Endothelial cell of umbilical vein (primary cell): Measurements from ENCODE around the gene WARS2. TPM values are rescaled to one million over a fixed set of nuclear protein-coding genes. Genes with fewer than 3 reads are reported as not detected.

Experiments used
- BruUV-seq: library from RNA; stranded (reverse); fragments of 400-500 nt; replicated peaks from 2 replicates; lab custom pipeline; 2021; lab: Mats Ljungman, UMichigan
- CTCF ChIA-PET: fragments of 300-600, 350-600 bp; sonication (Branson Sonifier 250); formaldehyde crosslinking; loops from one replicate; lab custom pipeline; 2021; ENCODE audit warnings: antibody characterized with exemption, inconsistent platforms; lab: Charles Lee
- POLR2A ChIA-PET: fragments of 300-600, 350-600 bp; sonication (Branson Sonifier 250); formaldehyde crosslinking; loops from one replicate; lab custom pipeline; 2021; ENCODE audit warnings: antibody characterized with exemption, inconsistent platforms; lab: Charles Lee
- DNase-seq: peaks from one replicate; pipeline ENCODE4 v3.0.0-alpha.2; 2011; ENCODE audit warnings: low read depth, low spot score
- FAIRE-seq: peaks from 2 replicates; lab custom pipeline; 2011; peaks lifted over from hg19 to GRCh38; lab: Jason Lieb, UNC
- H2AFZ ChIP-seq: 2 replicates; pipeline ENCODE4 v1.6.0; 2012; ENCODE audit warnings: low read depth, low read length, control low read depth, inconsistent platforms
- H3K27ac ChIP-seq: 2 replicates; pipeline ENCODE4 v1.5.1; 2011; ENCODE audit warnings: low read depth, mild to moderate bottlenecking, control low read depth, low read length, moderate library complexity; ENCODE audit not compliant: insufficient read depth
- H3K27me3 ChIP-seq, 2 experiments: 2 replicates each; pipeline versions ENCODE4 v1.6.0 to v1.6.1; 2011; ENCODE audit warnings: low read length in 2 of 2, mixed read lengths in 1 of 2; ENCODE audit not compliant: control insufficient read depth in 2 of 2, insufficient read depth in 2 of 2
- H3K36me3 ChIP-seq, 2 experiments: 2 replicates in 1 of 2; 3 replicates in 1 of 2; pipeline ENCODE4 v1.5.1; 2011; ENCODE audit warnings: low read length in 2 of 2, mild to moderate bottlenecking in 1 of 2, moderate library complexity in 1 of 2; ENCODE audit not compliant: control insufficient read depth in 2 of 2, insufficient read depth in 2 of 2; ENCODE audit errors: extremely low read depth in 1 of 2
- H3K4me1 ChIP-seq: 3 replicates; pipeline ENCODE4 v1.5.1; 2011; ENCODE audit warnings: mild to moderate bottlenecking, low read length; ENCODE audit not compliant: control insufficient read depth, insufficient read depth; ENCODE audit errors: extremely low read depth
- H3K4me2 ChIP-seq: 2 replicates; pipeline ENCODE4 v1.6.1; 2011; ENCODE audit warnings: low read length, control low read depth, mixed read lengths; ENCODE audit not compliant: insufficient read depth
- H3K4me3 ChIP-seq, 3 experiments: fragments of 200-600 bp in 1 of 3; sonication (generic), shearing (Covaris generic) in 1 of 3; replicated peaks in 1 of 3; 2 replicates each; pipeline ENCODE4 v1.5.1; 2011 to 2016; ENCODE audit warnings: control low read depth in 3 of 3, low read length in 3 of 3, mild to moderate bottlenecking in 2 of 3, inconsistent platforms in 1 of 3, low read depth in 1 of 3, moderate library complexity in 1 of 3; ENCODE audit not compliant: insufficient read depth in 1 of 3
- H3K79me2 ChIP-seq: 2 replicates; pipeline ENCODE4 v1.6.0; 2012; ENCODE audit warnings: low read length, inconsistent platforms; ENCODE audit not compliant: control insufficient read depth, insufficient read depth
- H3K9ac ChIP-seq: replicated peaks from 2 replicates; pipeline ENCODE3; 2011; ENCODE audit warnings: low read length, control low read depth; ENCODE audit not compliant: insufficient read depth; ENCODE audit errors: extremely low read depth
- H3K9me1 ChIP-seq: replicated peaks from 3 replicates; pipeline ENCODE4 v1.6.0; 2011; ENCODE audit warnings: mild to moderate bottlenecking, low read length; ENCODE audit not compliant: control insufficient read depth, insufficient read depth; ENCODE audit errors: extremely low read depth
- H3K9me3 ChIP-seq: replicated peaks from 2 replicates; pipeline ENCODE4 v1.5.1; 2012; ENCODE audit warnings: low read length, inconsistent platforms; ENCODE audit not compliant: control insufficient read depth, insufficient read depth
- H4K20me1 ChIP-seq: replicated peaks from 2 replicates; pipeline ENCODE3; 2011; ENCODE audit warnings: mild to moderate bottlenecking, low read length; ENCODE audit not compliant: control insufficient read depth, insufficient read depth; ENCODE audit errors: extremely low read depth
- CTCF ChIP-seq, 2 donors: IDR thresholded peaks; 1 replicate in 1 of 2; 2 replicates in 1 of 2; pipeline ENCODE4 v1.5.1; 2011; ENCODE audit warnings: low read length in 2 of 2, mild to moderate bottlenecking in 2 of 2, moderate library complexity in 2 of 2, control low read depth in 1 of 2, inconsistent platforms in 1 of 2, low read depth in 1 of 2; ENCODE audit not compliant: insufficient read depth in 1 of 2; ENCODE audit errors: extremely low read depth in 1 of 2
- EZH2 ChIP-seq: IDR thresholded peaks from 2 replicates; pipeline ENCODE4 v1.6.1; 2012; ENCODE audit warnings: borderline replicate concordance, low read depth, mild to moderate bottlenecking, moderate library complexity, low read length, inconsistent platforms; ENCODE audit not compliant: severe bottlenecking
- FOS ChIP-seq: IDR thresholded peaks from 2 replicates; pipeline ENCODE4 v1.6.1; 2011; ENCODE audit warnings: mild to moderate bottlenecking, low read length, moderate library complexity, borderline replicate concordance; ENCODE audit not compliant: insufficient read depth
- GATA2 ChIP-seq: IDR thresholded peaks from 2 replicates; pipeline ENCODE4 v1.7.0; 2011; ENCODE audit warnings: low read depth, mild to moderate bottlenecking, moderate library complexity, mixed read lengths, low read length; ENCODE audit not compliant: insufficient read length, insufficient read depth
- JUN ChIP-seq: IDR thresholded peaks from 2 replicates; pipeline ENCODE4 v1.6.1; 2011; ENCODE audit warnings: borderline replicate concordance, low read depth; ENCODE audit not compliant: insufficient read length, insufficient read depth
- MAX ChIP-seq: IDR thresholded peaks from 2 replicates; pipeline ENCODE4 v1.6.1; 2011; ENCODE audit not compliant: insufficient read depth, insufficient read length
- MYC ChIP-seq: IDR thresholded peaks from one replicate; pipeline ENCODE4 v1.6.1; 2011; ENCODE audit warnings: mild to moderate bottlenecking, low read depth, low read length
- POLR2A ChIP-seq: IDR thresholded peaks from 2 replicates; pipeline ENCODE4 v1.6.1; 2012; ENCODE audit warnings: low read depth, mild to moderate bottlenecking, control low read depth, low read length
- POLR2AphosphoS5 ChIP-seq: IDR thresholded peaks from 2 replicates; pipeline ENCODE4 v1.6.1; 2012; ENCODE audit warnings: low read depth, mild to moderate bottlenecking, control low read depth, low read length, moderate library complexity; ENCODE audit not compliant: insufficient read depth
- dilution Hi-C: fragments of 300-500 bp; cut with MboI; formaldehyde crosslinking; loops from one replicate; pipeline ENCODE4 v1.15.0; 2019; ENCODE audit warnings: low sequenced_read_pairs; ENCODE audit not compliant: extremely low pct_ligation_motif_present
- intact Hi-C: fragments of 100-400 bp; cut with micrococcal nuclease; formaldehyde crosslinking; loops from one replicate; pipeline ENCODE4 v1.10.0; 2022
- polyA plus RNA-seq, 4 experiments: library from polyadenylated mRNA; depleted of rRNA in 3 of 4; stranded (reverse) in 3 of 4; unstranded in 1 of 4; fragments of >200 nt; gene quantifications; 2 replicates each; pipeline versions ENCODE4 v1.2.1 to v1.2.3, GENCODE V29; 2011 to 2012; ENCODE audit warnings: missing spikeins in 1 of 4
- total RNA-seq: library from RNA; stranded (reverse); gene quantifications from 2 replicates; pipeline ENCODE4 v1.2.3, GENCODE V29; 2021

WARS2 gene
- total and polyA plus RNA-seq, 2 donors (not counting 3 experiments of a cell fraction or from before 2014, with no cell fraction given) = 5.9 to 11.8 TPM

DNA sequence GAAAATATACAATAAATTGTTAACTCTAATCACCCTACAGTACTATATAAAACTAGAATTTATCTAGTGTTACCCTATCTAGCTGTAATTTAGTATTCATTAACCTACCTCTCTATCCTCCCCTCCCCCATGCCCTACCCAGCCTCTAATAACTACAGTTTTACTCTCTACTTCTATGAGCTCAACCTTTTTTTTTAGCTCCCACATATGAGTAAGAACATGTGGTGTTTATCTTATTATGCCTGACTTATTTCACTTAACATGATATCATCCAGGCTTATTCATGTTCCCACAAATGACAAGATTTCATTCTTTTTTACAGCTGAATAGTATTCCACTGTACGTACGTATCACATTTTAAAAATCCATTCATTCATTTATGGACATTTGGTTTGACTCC lies 46.0 kb upstream of the WARS2 start:
- TF ChIP-seq MYC (no peak), EZH2 (no peak), CTCF (IDR thresholded peaks at IDR 0.05; ENCODE audit: extremely low read depth in 1 of 2, insufficient read depth in 1 of 2, low read depth in 1 of 2, low read length in 2 of 2) (no peak), MAX (no peak), JUN (no peak), FOS (no peak), POLR2AphosphoS5 (no peak), POLR2A (no peak), GATA2 (no peak)
- no peaks in the 10 kb centered on the region for H3K36me3 ChIP-seq
- no TSS peak for BruUV-seq
- no peak overlapping the region for H3K4me2 ChIP-seq
- ChIA-PET CTCF (no interaction called here), POLR2A (no interaction called here)
- no peak for FAIRE-seq
- H3K9ac ChIP-seq = no peak overlapping the region
- H4K20me1 ChIP-seq = no peaks in the 10 kb centered on the region
- H3K4me3 ChIP-seq = no peak overlapping the region
- H3K9me1 ChIP-seq = no peaks in the 10 kb centered on the region
- no peak overlapping the region for H3K27ac ChIP-seq
- DNase-seq = no peak
- peaks cover 9% of the 10 kb centered on the region for H3K4me1 ChIP-seq
- H3K79me2 ChIP-seq = no peaks in the 10 kb centered on the region
- intact Hi-C loops = loop anchor here (5.0 kb wide), 1 partner anchor 91 kb away; no protein-coding TSS in a partner anchor
- no peaks in the 10 kb centered on the region for H3K9me3 ChIP-seq
- dilution Hi-C loops = no loop called here
- H2AFZ ChIP-seq = no peak overlapping the region
- H3K27me3 ChIP-seq = no peaks in the 10 kb centered on the region
